ENCODE results near the gene AJUBA. TPM values are rescaled to one million over a fixed set of nuclear protein-coding genes. Genes with fewer than 3 reads are reported as not detected.

AJUBA gene
- total and polyA plus RNA-seq, 7 donors, result 0.23 to 7.8 (median 5.1) TPM

- 71 to 77% methylated on average over 7 of the region's 7 CpGs for WGBS, 2 donors
- H3K36me3 ChIP-seq, result peaks cover 8 to 56% (median 12%) of the 10 kb centered on the region in 4 donors
- TF ChIP-seq POLR2A (IDR thresholded peaks at IDR 0.05) (no peak), POLR2AphosphoS5 (IDR thresholded peaks at IDR 0.05) (no peak), EP300 (IDR thresholded peaks at IDR 0.05) (no peak), CTCF (IDR thresholded peaks at IDR 0.05) (no peak)
These were observed 42.3 kb upstream of the AJUBA start for GRCh38 chr14:23024612-23025075.

GRCh38 chr14:23023795-23024152, 41.4 kb upstream of the AJUBA start:
- no peak for TF ChIP-seq EP300 (IDR thresholded peaks at IDR 0.05)
- TF ChIP-seq CTCF (IDR thresholded peaks at IDR 0.05), result no peak
- TF ChIP-seq POLR2AphosphoS5 (IDR thresholded peaks at IDR 0.05), result no peak
- no peak for TF ChIP-seq POLR2A (IDR thresholded peaks at IDR 0.05)
- Histone ChIP-seq H3K27me3 (no peaks in the 10 kb centered on the region), H3K36me3 (peaks cover 8 to 47% (median 12%) of the 10 kb centered on the region in 4 donors), H3K4me1 (no peaks in the 10 kb centered on the region), H3K9me3 (no peaks in the 10 kb centered on the region), H3K4me3 (no peak overlapping the region), H3K27ac (no peak overlapping the region)
- intact Hi-C loops (cut with DNase I), result no loop called here
- no peak for DNase-seq
- 88 to 97% methylated on average over 2 of the region's 2 CpGs for WGBS, 2 donors

More at GRCh38 chr14:23024612-23025075, 42.3 kb upstream of the AJUBA start:
- DNase-seq, result no peak
- Histone ChIP-seq H3K4me3 (no peak overlapping the region), H3K4me1 (no peaks in the 10 kb centered on the region), H3K27me3 (no peaks in the 10 kb centered on the region), H3K9me3 (no peaks in the 10 kb centered on the region), H3K27ac (no peak overlapping the region)
- intact Hi-C loops (cut with DNase I), result no loop called here

- H3K4me1 ChIP-seq, result no peaks in the 10 kb centered on the region
- intact Hi-C loops (cut with DNase I), result no loop called here
- no peaks in the 10 kb centered on the region for H3K27me3 ChIP-seq
- no peak for DNase-seq
- no peak overlapping the region for H3K27ac ChIP-seq
- WGBS, 2 donors, result 89% methylated on average over 8 of the region's 8 CpGs
- H3K4me3 ChIP-seq, result no peak overlapping the region
- H3K36me3 ChIP-seq, result peaks cover 8 to 41% (median 12%) of the 10 kb centered on the region in 4 donors
- no peaks in the 10 kb centered on the region for H3K9me3 ChIP-seq
- no peak for TF ChIP-seq EP300 (IDR thresholded peaks at IDR 0.05)
- TF ChIP-seq CTCF (IDR thresholded peaks at IDR 0.05), result no peak
- TF ChIP-seq POLR2A (IDR thresholded peaks at IDR 0.05), result no peak
These were observed 40.9 kb upstream of the AJUBA start for GRCh38 chr14:23023022-23023794.

GRCh38 chr14:23021889-23022442, 39.6 kb upstream of the AJUBA start:
- 60 to 77% methylated on average over 7 of the region's 7 CpGs for WGBS, 2 donors
- TF ChIP-seq EP300 (IDR thresholded peaks at IDR 0.05) (no peak), POLR2AphosphoS5 (IDR thresholded peaks at IDR 0.05) (no peak), POLR2A (IDR thresholded peaks at IDR 0.05) (no peak), CTCF (IDR thresholded peaks at IDR 0.05) (no peak)
- Histone ChIP-seq H3K4me1 (no peaks in the 10 kb centered on the region), H3K9me3 (no peaks in the 10 kb centered on the region), H3K36me3 (peaks cover 0 to 29% (median 12%) of the 10 kb centered on the region in 4 donors), H3K27ac (no peak overlapping the region), H3K4me3 (no peak overlapping the region), H3K27me3 (no peaks in the 10 kb centered on the region)
- intact Hi-C loops (cut with DNase I), result no loop called here
- no peak for DNase-seq

Data from sigmoid colon (tissue), 7 donors.